ENCODE results near the gene PARP12. TPM values are rescaled to one million over a fixed set of nuclear protein-coding genes. Genes with fewer than 3 reads are reported as not detected.
A peak's percentile ranks its signal among the peaks of the same experiment; 100 is the strongest.

PARP12 gene
- total and polyA plus RNA-seq, 2 of the 8 experiments (the other 6 are each of a cell fraction or from before 2014, with no cell fraction given) = 9.0 to 21.5 TPM

DNA sequence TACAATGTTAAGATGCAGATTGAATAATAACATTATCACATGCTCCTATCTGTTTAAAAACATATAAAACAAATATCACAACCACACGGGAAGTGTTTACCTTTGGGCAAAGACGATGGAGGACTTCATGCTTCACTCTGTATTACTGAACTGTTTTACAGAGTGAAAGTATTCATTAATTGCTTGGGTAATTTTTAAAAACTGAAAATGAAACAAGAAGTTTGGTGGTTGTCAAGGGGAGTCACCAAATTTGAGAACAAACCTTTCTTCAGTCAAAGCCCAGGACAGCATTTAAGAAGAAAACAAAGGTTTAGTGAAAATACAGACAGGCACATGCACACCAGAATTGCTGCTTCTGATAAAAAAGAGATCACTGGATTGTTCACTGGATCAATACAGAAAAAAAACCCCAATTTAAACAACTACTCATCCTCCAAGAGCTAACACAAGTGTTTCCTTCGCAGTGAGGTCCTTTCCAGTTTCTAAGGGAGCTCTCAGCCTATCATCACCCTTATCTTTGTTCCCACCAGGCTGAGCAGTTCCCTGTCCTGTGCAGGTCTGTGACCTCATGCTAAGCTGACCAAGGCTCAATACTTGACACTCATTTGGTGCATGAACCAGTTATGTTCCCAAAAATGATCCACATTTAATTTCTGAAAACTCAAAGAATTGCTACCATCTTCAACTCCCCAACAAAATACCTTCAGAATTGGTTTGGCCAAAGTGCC is 8.8 kb downstream of the PARP12 start:
- CTCF ChIA-PET (ENCODE audit: partially characterized antibody) = no interaction called here
- TF ChIP-seq BRCA1 (IDR thresholded peaks at IDR 0.05; ENCODE audit: low read depth, low read length) (no peak), CHD2 (IDR thresholded peaks at IDR 0.05; ENCODE audit: low read length) (no peak), HDAC6 (IDR thresholded peaks at IDR 0.05; ENCODE audit: low read depth, low read length) (no peak), JUND (IDR thresholded peaks at IDR 0.05; ENCODE audit: low read length) (no peak), USF2 (IDR thresholded peaks at IDR 0.05; ENCODE audit: low read length) (no peak), ATF2 (IDR thresholded peaks at IDR 0.05; ENCODE audit: low read length) (no peak), SAP30 (IDR thresholded peaks at IDR 0.05; ENCODE audit: insufficient read depth, insufficient replicate concordance, low read length) (no peak), MAFK (IDR thresholded peaks at IDR 0.05; ENCODE audit: low read depth, low read length) (no peak)

More for the DNA sequence above, 8.8 kb downstream of the PARP12 start:
- Histone ChIP-seq H3K14ac (ENCODE audit: insufficient read length) (no peak overlapping the region), H3K36me3 (ENCODE audit: control insufficient read depth in 2 of 4, insufficient read depth in 4 of 4, low read length in 3 of 4) (no peaks in the 10 kb centered on the region), H3K23ac (ENCODE audit: insufficient read length) (no peak overlapping the region), H3K56ac (replicated peaks; ENCODE audit: insufficient read length, low read depth, low read length) (no peak overlapping the region), H3K23me2 (ENCODE audit: low read depth, low read length) (no peaks in the 10 kb centered on the region), H3K79me1 (ENCODE audit: low read depth, low read length) (no peaks in the 10 kb centered on the region), H3K9me3 (ENCODE audit: insufficient read depth in 2 of 2, low read depth in 1 of 2, low read length in 1 of 2) (no peaks in the 10 kb centered on the region), H4K8ac (ENCODE audit: extremely low read depth, insufficient read depth, low read length) (no peak overlapping the region), H3K4me1 (replicated peaks in 1 of 4; ENCODE audit: control insufficient read depth in 3 of 4, insufficient read depth in 4 of 4, low read length in 3 of 4) (no peaks in the 10 kb centered on the region), H3K4me2 (ENCODE audit: insufficient read depth in 1 of 2, low read depth in 2 of 2, low read length in 2 of 2) (no peak overlapping the region), H2BK20ac (ENCODE audit: low read length) (no peak overlapping the region), H2BK5ac (ENCODE audit: low read depth, low read length) (no peak overlapping the region), H3K27ac (ENCODE audit: low read depth, low read length) (no peak overlapping the region), H4K20me1 (replicated peaks in 1 of 2; ENCODE audit: control insufficient read depth in 1 of 2, insufficient read depth in 2 of 2, low read length in 2 of 2) (peaks cover 0 to 2% of the 10 kb centered on the region in 2 experiments), H4K5ac (ENCODE audit: insufficient read length, low read depth, low read length) (no peak overlapping the region), H3K18ac (ENCODE audit: extremely low read depth, low read length) (no peak overlapping the region), H2BK12ac (ENCODE audit: low read depth, low read length) (no peak overlapping the region), H2AK5ac (ENCODE audit: low read depth, low read length) (no peak overlapping the region), H2BK120ac (replicated peaks; ENCODE audit: low read depth, low read length) (no peak overlapping the region), H3K4me3 (ENCODE audit: extremely low read depth in 1 of 4, insufficient read depth in 2 of 4, low read depth in 3 of 4, low read length in 4 of 4) (no peak overlapping the region), H3K4ac (replicated peaks; ENCODE audit: insufficient read length, low read depth, low read length) (no peak overlapping the region), H4K91ac (replicated peaks; ENCODE audit: insufficient read length, low read length) (no peak overlapping the region), H3K27me3 (replicated peaks in 1 of 4; ENCODE audit: control insufficient read depth in 3 of 4, extremely low read depth in 1 of 4, insufficient read depth in 3 of 4, low read length in 3 of 4) (no peaks in the 10 kb centered on the region), H3K79me2 (ENCODE audit: control insufficient read depth in 1 of 2, insufficient read depth in 2 of 2, low read length in 2 of 2) (no peaks in the 10 kb centered on the region), H2BK15ac (ENCODE audit: low read length) (no peak overlapping the region), H2AFZ (ENCODE audit: low read length) (no peak overlapping the region), H3K9ac (replicated peaks in 1 of 4; ENCODE audit: extremely low read depth in 1 of 4, low read depth in 3 of 4, low read length in 3 of 4) (no peak overlapping the region)
- peak in 1 of 2 experiments; percentile 11 for DNase-seq (ENCODE audit: low read depth in 1 of 2, low spot score in 2 of 2)
- WGBS, 2 experiments (ENCODE audit: extremely low coverage in 1 of 2, insufficient coverage in 1 of 2, insufficient read length in 1 of 2, insufficient replicate concordance in 2 of 2, low coverage in 1 of 2, low lambda C conversion rate in 2 of 2, missing lambda C conversion rate in 1 of 2) = 88% methylated on average over 3 of the region's 3 CpGs; no CpG with 5 or more reads in 1 of the 2 experiments
- no peak for FAIRE-seq
- POLR2A ChIA-PET (ENCODE audit: partially characterized antibody) = interaction anchor here (0.7 kb wide), 1 partner anchor 250 kb away, joined by 3 read pairs; no protein-coding TSS in a partner anchor

Data from H1 (cell line).